PFSK-1 (cell line): ENCODE results near the gene CHD6.

ENCODE experiments used
- SIN3A ChIP-seq: IDR thresholded peaks from 2 replicates; pipeline ENCODE4 v1.6.1; 2012; ENCODE audit warnings: mild to moderate bottlenecking, low read length, moderate library complexity, borderline replicate concordance; ENCODE audit not compliant: insufficient read depth
- TAF1 ChIP-seq: IDR thresholded peaks from 2 replicates; pipeline ENCODE4 v1.6.1; 2012; ENCODE audit warnings: low read length, control low read depth, borderline replicate concordance; ENCODE audit not compliant: insufficient read depth
- TF ChIP-seq, protein P1 (sequence below), 2 experiments: IDR thresholded peaks; 2 replicates each; pipeline versions ENCODE4 v1.6.1 to v1.8.0; 2011 to 2012; ENCODE audit warnings: low read depth in 2 of 2, low read length in 2 of 2, control low read depth in 1 of 2, inconsistent platforms in 1 of 2, mild to moderate bottlenecking in 1 of 2, moderate library complexity in 1 of 2; ENCODE audit not compliant: insufficient read depth in 1 of 2

GRCh38 chr20:41470362-41471095 lies 147.6 kb downstream of the CHD6 start:
- TF ChIP-seq, protein P1, sequence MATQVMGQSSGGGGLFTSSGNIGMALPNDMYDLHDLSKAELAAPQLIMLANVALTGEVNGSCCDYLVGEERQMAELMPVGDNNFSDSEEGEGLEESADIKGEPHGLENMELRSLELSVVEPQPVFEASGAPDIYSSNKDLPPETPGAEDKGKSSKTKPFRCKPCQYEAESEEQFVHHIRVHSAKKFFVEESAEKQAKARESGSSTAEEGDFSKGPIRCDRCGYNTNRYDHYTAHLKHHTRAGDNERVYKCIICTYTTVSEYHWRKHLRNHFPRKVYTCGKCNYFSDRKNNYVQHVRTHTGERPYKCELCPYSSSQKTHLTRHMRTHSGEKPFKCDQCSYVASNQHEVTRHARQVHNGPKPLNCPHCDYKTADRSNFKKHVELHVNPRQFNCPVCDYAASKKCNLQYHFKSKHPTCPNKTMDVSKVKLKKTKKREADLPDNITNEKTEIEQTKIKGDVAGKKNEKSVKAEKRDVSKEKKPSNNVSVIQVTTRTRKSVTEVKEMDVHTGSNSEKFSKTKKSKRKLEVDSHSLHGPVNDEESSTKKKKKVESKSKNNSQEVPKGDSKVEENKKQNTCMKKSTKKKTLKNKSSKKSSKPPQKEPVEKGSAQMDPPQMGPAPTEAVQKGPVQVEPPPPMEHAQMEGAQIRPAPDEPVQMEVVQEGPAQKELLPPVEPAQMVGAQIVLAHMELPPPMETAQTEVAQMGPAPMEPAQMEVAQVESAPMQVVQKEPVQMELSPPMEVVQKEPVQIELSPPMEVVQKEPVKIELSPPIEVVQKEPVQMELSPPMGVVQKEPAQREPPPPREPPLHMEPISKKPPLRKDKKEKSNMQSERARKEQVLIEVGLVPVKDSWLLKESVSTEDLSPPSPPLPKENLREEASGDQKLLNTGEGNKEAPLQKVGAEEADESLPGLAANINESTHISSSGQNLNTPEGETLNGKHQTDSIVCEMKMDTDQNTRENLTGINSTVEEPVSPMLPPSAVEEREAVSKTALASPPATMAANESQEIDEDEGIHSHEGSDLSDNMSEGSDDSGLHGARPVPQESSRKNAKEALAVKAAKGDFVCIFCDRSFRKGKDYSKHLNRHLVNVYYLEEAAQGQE (IDR thresholded peaks at IDR 0.05; ENCODE audit: insufficient read depth in 1 of 2, low read depth in 2 of 2, low read length in 2 of 2): no peak
- TF ChIP-seq TAF1 (no peak), SIN3A (no peak)
